D721Med (cell line): ENCODE measurements around the gene EMC8.

Experiments used
- DNase-seq: peaks from one replicate; pipeline ENCODE4 v3.0.0; 2011; ENCODE audit warnings: low spot score; ENCODE audit not compliant: insufficient read length
- FAIRE-seq: peaks from 2 replicates; lab custom pipeline; 2011; peaks lifted over from hg19 to GRCh38; lab: Jason Lieb, UNC
- CTCF ChIP-seq: IDR thresholded peaks from 2 replicates; pipeline ENCODE4 v1.5.1; 2012; ENCODE audit warnings: mild to moderate bottlenecking, control low read depth; ENCODE audit not compliant: insufficient read depth; ENCODE audit errors: missing control alignments

The EMC8 gene

GRCh38 chr16:85805442-85806045 is 6.2 kb upstream of the EMC8 start:
- DNase-seq (no peak), FAIRE-seq (no peak)
- TF ChIP-seq CTCF, result no peak

- FAIRE-seq (no peak), DNase-seq (no peak)
- TF ChIP-seq CTCF, result no peak
Measured at GRCh38 chr16:85803570-85803969, 4.2 kb upstream of the EMC8 start.

GRCh38 chr16:85800321-85800669 is 951 bp upstream of the EMC8 start:
- TF ChIP-seq CTCF, result no peak
- DNase-seq (no peak), FAIRE-seq (no peak)

GRCh38 chr16:85798901-85799496 is 345 bp downstream of the EMC8 start:
- DNase-seq, result no peak
- no peak for TF ChIP-seq CTCF
- no peak for FAIRE-seq

GRCh38 chr16:85798283-85798776 is 1.0 kb downstream of the EMC8 start:
- FAIRE-seq (no peak), DNase-seq (no peak)
- no peak for TF ChIP-seq CTCF

GRCh38 chr16:85796599-85796998 is 2.7 kb downstream of the EMC8 start:
- FAIRE-seq, result no peak
- TF ChIP-seq CTCF, result no peak
- no peak for DNase-seq

- TF ChIP-seq CTCF, result no peak
- DNase-seq, result no peak
- no peak for FAIRE-seq
Measured at GRCh38 chr16:85796152-85796551, 3.2 kb downstream of the EMC8 start.
